MCF 10A (cell line): ENCODE data around the gene CAPN10. TPM values are rescaled to one million over a fixed set of nuclear protein-coding genes. Genes with fewer than 3 reads are reported as not detected.

Experiments used
- BruUV-seq: library from RNA; stranded (reverse); fragments of 400-500 nt; replicated peaks from 2 replicates; lab custom pipeline; 2021; lab: Mats Ljungman, UMichigan
- CTCF ChIA-PET: fragments of 300-600 bp; sonication (Branson Sonifier 250); formaldehyde crosslinking; extraction: SDS; loops from one replicate; lab custom pipeline; 2021; ENCODE audit warnings: antibody characterized with exemption, inconsistent platforms; lab: Yijun Ruan, JAX
- POLR2A ChIA-PET: fragments of 300-600, 350-650 bp; sonication (Branson Sonifier 250); formaldehyde crosslinking; extraction: SDS; loops from one replicate; lab custom pipeline; 2020; ENCODE audit warnings: antibody characterized with exemption, inconsistent platforms; lab: Yijun Ruan, JAX
- DNase-seq: peaks from one replicate; pipeline ENCODE4 v3.0.0-alpha.2; 2018; ENCODE audit not compliant: unreplicated experiment
- H3K27ac Mint-ChIP-seq: one replicate; pipeline ENCODE4 v1.8.0; 2022; ENCODE audit warnings: mild to moderate bottlenecking, low read depth, mixed read lengths; ENCODE audit not compliant: unreplicated experiment
- H3K27me3 Mint-ChIP-seq: one replicate; pipeline ENCODE4 v1.8.0; 2022; ENCODE audit warnings: mixed read lengths; ENCODE audit not compliant: insufficient read depth, unreplicated experiment
- H3K36me3 Mint-ChIP-seq: one replicate; pipeline ENCODE4 v1.8.0; 2022; ENCODE audit warnings: mild to moderate bottlenecking, moderate library complexity, mixed read lengths; ENCODE audit not compliant: insufficient read depth, unreplicated experiment
- H3K4me1 Mint-ChIP-seq: one replicate; pipeline ENCODE4 v1.8.0; 2022; ENCODE audit warnings: mixed read lengths; ENCODE audit not compliant: insufficient read depth, unreplicated experiment
- H3K4me3 Mint-ChIP-seq: one replicate; pipeline ENCODE4 v1.8.0; 2022; ENCODE audit warnings: mild to moderate bottlenecking, moderate library complexity, mixed read lengths; ENCODE audit not compliant: unreplicated experiment
- H3K9me3 Mint-ChIP-seq: one replicate; pipeline ENCODE4 v1.8.0; 2022; ENCODE audit warnings: mixed read lengths; ENCODE audit not compliant: unreplicated experiment
- intact Hi-C: fragments of 100-400 bp; cut with micrococcal nuclease; formaldehyde crosslinking; loops from 2 replicates; pipeline ENCODE4 v1.14.1; 2022
- total RNA-seq: library from RNA; stranded (reverse); gene quantifications from 2 replicates; pipeline ENCODE4 v1.2.3, GENCODE V29; 2022
- TF ChIP-seq, protein P1 (sequence below): fragments of 200-600 bp; IDR thresholded peaks from one replicate; pipeline ENCODE4 v1.8.0; 2022; ENCODE audit warnings: antibody characterized with exemption, mild to moderate bottlenecking; ENCODE audit not compliant: unreplicated experiment

Gene CAPN10
- total RNA-seq, 1 experiment from 2014 or later = 27.6 TPM

- Mint-ChIP-seq H3K27ac (no peak overlapping the region), H3K36me3 (peaks cover 24% of the 10 kb centered on the region), H3K4me1 (peaks cover 1% of the 10 kb centered on the region), H3K4me3 (no peak overlapping the region), H3K9me3 (no peaks in the 10 kb centered on the region), H3K27me3 (no peaks in the 10 kb centered on the region)
- POLR2A ChIA-PET = interaction anchor here (0.6 to 1.4 kb wide), 4 partner anchors 9 to 257 kb away, joined by 3 to 4 read pairs (median 3); partner anchors contain the start of gene CAPN10
- DNase-seq = no peak
- TF ChIP-seq, protein P1, sequence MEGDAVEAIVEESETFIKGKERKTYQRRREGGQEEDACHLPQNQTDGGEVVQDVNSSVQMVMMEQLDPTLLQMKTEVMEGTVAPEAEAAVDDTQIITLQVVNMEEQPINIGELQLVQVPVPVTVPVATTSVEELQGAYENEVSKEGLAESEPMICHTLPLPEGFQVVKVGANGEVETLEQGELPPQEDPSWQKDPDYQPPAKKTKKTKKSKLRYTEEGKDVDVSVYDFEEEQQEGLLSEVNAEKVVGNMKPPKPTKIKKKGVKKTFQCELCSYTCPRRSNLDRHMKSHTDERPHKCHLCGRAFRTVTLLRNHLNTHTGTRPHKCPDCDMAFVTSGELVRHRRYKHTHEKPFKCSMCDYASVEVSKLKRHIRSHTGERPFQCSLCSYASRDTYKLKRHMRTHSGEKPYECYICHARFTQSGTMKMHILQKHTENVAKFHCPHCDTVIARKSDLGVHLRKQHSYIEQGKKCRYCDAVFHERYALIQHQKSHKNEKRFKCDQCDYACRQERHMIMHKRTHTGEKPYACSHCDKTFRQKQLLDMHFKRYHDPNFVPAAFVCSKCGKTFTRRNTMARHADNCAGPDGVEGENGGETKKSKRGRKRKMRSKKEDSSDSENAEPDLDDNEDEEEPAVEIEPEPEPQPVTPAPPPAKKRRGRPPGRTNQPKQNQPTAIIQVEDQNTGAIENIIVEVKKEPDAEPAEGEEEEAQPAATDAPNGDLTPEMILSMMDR = no peak
- intact Hi-C loops = no loop called here
- no TSS peak for BruUV-seq
- CTCF ChIA-PET = interaction anchor here (0.9 to 1.7 kb wide), 2 partner anchors 14 to 37 kb away, joined by 3 read pairs; no protein-coding TSS in a partner anchor
Observed at GRCh38 chr2:240551288-240551687, 35.2 kb upstream of the CAPN10 start.

DNA sequence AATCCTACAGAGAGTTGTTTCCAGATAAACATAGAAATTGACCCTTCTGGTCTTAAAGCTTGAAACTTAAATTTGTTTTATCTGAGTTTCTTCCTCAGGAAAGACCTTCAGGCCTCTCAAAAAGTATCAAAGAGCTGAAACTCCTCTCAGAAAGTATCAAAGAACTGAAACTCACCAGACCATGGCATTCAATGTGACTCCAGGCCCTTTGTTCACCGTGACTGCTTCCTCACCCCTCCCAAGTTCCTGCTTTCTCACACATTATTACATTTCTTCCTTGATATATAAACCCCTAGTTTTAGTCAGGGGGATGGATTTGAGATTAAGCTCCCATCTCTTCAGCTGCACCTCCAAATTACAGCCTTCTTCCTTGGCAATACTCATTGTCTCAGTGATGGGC is 34.7 kb upstream of the CAPN10 start:
- no peak overlapping the region for H3K4me3 Mint-ChIP-seq
- POLR2A ChIA-PET = interaction anchor here (0.8 to 1.4 kb wide), 3 partner anchors 9 to 256 kb away, joined by 3 to 4 read pairs (median 3); partner anchors contain the start of gene CAPN10
- no peak overlapping the region for H3K27ac Mint-ChIP-seq

GRCh38 chr2:240553956-240554480 is 32.5 kb upstream of the CAPN10 start:
- DNase-seq = no peak
- Mint-ChIP-seq H3K4me1 (peaks cover 15% of the 10 kb centered on the region), H3K27me3 (no peaks in the 10 kb centered on the region), H3K36me3 (peaks cover 30% of the 10 kb centered on the region), H3K27ac (no peak overlapping the region), H3K9me3 (no peaks in the 10 kb centered on the region), H3K4me3 (no peak overlapping the region)
- ChIA-PET CTCF (no interaction called here), POLR2A (interaction anchor here (0.7 kb wide), 1 partner anchor 32 kb away, joined by 3 read pairs; the partner anchor contains the start of gene CAPN10)
- BruUV-seq = no TSS peak
- TF ChIP-seq, protein P1 = no peak
- intact Hi-C loops = no loop called here

More for the DNA sequence above, 34.7 kb upstream of the CAPN10 start:
- H3K27me3 Mint-ChIP-seq = no peaks in the 10 kb centered on the region
- H3K9me3 Mint-ChIP-seq = no peaks in the 10 kb centered on the region
- TF ChIP-seq, protein P1 = no peak
- no TSS peak for BruUV-seq
- peaks cover 6% of the 10 kb centered on the region for H3K4me1 Mint-ChIP-seq
- intact Hi-C loops = no loop called here
- no peak for DNase-seq
- CTCF ChIA-PET = interaction anchor here (0.9 to 1.7 kb wide), 2 partner anchors 14 to 38 kb away, joined by 3 read pairs; no protein-coding TSS in a partner anchor
- H3K36me3 Mint-ChIP-seq = peaks cover 24% of the 10 kb centered on the region

GRCh38 chr2:240554767-240555493 is 31.6 kb upstream of the CAPN10 start:
- TF ChIP-seq, protein P1 = no peak
- BruUV-seq = no TSS peak
- ChIA-PET POLR2A (no interaction called here), CTCF (no interaction called here)
- Mint-ChIP-seq H3K9me3 (no peaks in the 10 kb centered on the region), H3K27ac (no peak overlapping the region), H3K27me3 (no peaks in the 10 kb centered on the region), H3K4me3 (no peak overlapping the region), H3K4me1 (peaks cover 16% of the 10 kb centered on the region), H3K36me3 (peaks cover 30% of the 10 kb centered on the region)
- intact Hi-C loops = no loop called here
- no peak for DNase-seq
